T follicular helper cell (primary cell): ENCODE measurements around the gene TMEM11.

Source experiments
- DNase-seq: peaks from one replicate; pipeline ENCODE4 v3.0.0-alpha.2; 2020; ENCODE audit warnings: low read depth

The TMEM11 gene

DNA sequence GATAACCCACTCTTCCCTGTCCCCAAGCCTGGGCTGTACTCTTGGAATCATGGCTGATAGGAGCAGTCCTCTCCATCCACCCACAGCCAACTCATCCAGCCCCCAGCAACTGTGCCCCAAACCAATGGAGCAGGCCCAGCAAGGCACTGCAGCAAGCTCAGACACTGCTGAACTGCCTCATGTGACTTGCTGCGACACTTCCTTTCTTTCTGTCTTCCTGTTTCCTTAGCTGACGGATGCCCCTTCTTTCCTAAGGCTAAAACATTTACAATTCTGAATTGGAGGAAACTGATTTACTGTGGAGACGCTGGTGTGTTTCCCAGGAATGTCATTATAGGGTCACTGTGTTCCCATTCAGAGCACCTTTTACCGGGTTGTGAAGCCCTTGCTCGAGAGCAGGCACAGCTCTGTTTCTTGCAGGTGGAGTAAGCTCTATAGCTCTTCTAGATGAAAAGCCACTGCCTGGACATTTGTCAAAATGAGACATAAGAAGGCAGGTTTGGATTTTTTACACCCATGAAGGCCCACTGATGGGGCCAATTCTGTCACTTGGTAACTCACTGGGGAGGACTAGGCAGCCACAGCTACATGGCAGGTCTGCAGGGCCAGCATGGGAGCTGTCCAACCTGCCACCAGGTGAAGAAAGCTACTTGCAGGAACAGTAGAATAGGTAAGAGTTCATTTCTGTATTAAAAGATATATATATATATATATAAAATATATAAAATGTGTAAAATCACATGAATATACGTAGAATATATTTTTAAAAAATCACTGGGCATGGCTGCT is 27.4 kb downstream of the TMEM11 start:
- no peak for DNase-seq

DNA sequence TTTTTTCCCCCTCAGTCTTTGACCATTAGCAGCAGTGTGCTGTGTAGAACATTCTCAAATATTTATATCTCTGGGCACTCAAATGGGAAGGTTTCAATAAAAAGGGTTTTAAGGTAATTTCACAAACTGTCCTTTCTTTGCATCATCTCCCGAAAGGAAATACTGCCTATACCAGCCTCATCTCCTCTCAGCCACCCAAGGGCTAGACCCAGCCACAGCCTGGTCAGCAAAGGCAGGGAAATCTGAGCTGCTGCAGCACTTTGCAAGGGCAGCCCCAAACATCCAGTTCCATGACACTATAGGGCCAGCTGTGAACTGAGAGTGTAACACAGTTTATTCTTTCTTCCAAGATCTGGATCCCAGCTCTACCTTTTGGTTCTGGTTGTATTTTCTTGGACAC is 28.9 kb downstream of the TMEM11 start:
- DNase-seq = no peak

DNA sequence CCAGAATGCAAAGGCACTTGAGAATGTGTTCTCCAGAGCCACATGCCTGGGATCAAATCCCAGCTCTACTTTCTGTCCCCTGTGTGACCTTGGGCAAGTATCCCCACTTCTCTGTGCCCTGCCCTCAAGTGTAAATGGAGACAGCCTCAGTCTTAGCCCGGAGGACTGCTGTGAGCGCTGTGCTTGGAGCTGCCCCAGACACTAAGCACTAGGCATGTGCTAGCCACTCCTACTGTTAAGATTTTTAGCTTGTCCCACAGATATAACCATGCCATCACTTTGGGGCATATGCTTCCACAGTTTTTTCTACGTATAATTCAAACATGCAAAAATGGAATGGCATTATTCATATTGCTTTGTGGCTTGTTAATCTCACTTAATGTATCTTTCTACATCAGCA is 29.4 kb downstream of the TMEM11 start:
- no peak for DNase-seq

DNA sequence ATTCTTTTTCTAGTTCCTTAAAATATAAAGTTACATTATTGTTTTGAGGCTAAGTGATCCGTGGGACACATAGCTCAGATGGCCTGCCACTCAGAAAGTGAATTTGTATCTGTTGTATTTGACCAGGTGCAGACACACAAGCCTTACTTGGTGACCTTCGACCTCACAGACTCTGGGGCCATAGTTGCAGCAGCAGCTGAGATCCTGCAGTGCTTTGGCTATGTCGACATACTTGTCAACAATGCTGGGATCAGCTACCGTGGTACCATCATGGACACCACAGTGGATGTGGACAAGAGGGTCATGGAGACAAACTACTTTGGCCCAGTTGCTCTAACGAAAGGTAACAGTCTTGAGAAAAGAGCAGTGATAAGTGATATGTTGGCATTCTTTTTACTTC is 30.5 kb downstream of the TMEM11 start:
- DNase-seq = no peak

DNA sequence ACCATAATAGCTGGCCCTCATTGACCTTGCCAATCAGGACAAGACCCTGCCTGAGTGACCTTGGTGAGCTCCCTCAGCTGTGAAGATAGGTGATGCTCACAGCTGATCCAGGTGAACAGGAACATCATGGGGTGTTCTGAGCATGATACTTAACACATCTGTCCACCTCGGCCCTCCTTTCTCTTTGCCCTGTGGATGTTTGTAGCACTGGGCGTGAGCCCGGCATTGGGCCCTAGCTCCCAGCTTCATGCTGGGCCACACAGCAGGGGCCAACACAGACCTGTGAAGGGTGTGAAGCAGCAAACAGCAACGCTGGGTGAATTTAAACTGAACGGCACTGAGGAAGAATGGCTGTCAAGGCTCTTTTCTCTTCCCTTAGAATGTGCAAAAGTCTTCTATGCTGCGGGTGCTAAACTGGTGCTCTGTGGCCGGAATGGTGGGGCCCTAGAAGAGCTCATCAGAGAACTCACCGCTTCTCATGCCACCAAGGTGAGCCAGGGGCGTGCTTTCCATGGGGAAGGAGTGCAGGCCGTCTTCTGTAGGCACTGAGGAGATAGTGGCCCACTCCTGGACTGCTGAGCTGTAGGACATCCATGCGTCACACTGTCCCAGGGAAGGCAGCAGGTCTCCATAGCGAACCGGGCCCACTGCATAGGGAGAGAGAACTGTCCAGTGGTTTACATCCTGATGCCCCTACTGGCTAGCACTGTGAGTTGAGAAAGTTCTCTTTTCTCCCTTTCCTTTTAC is 35.9 kb downstream of the TMEM11 start:
- no peak for DNase-seq

DNA sequence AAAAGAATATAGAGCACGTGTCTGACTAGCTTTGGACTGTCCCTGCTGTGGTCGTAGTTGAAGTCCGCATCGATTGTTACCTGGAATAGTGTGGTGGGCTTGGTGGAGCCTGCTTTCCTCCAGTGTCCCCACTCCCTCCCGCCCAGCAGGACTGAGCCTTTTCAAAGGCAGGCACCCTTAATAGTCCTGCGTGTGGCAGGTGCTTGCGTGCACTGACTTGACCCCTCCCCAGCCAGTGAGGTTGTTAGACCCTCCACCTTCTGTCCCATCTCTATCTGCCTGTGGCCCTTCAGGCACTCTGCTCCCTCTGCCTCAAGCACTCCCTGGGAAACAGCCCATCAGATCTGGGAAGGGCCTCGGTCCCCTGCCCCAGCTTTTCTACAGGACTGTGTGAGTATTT is 36.6 kb downstream of the TMEM11 start:
- DNase-seq = no peak

DNA sequence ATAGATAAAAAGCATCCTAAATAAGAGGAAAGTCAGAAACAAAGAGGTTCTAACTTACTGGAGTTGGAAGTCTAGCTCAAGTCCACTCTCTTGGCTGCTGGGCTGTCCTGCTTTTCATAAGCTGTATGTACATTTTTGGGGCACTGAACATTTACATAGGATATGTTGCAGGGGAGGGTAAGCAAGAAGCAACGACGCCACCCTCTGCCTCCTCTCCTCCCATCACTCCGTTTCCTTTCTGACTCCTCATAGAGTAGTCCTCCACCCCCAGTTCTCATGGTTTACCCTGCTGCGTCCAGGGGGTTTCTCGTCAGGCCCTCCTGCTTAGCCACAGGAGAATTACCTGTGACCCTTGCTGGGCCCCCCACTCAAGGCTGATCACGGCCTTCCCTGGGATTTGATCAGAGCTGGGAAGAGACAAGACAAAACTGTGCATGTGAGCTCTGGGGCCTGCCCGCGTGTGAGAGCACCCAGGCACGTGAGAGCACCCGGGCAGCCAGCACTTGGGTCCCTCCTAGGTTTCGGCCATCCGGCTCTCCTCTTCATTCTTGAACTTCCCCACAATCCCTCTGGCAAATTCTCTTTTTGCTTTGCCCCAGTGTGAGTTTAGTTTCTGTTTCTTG is 37.1 kb downstream of the TMEM11 start:
- no peak for DNase-seq

DNA sequence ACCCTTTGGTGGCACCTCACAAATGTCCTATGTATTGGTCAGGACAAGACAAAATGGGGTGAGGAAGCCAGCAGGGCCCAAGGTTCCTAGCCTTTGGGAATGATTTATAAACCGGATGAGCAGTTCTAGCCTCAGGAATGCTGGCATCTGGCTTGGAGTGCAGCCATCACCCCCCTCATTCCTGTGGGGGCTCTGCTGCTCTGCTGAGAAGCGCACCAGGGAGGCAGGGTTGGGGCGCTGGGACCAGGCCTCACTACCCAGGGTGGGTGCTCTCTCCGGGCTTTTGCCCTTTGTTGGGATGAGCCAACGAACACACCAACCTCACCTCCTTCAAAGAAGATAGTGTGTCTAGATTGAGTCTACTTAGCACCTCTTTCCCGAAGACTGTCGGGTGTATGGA is 39.2 kb downstream of the TMEM11 start:
- no peak for DNase-seq

DNA sequence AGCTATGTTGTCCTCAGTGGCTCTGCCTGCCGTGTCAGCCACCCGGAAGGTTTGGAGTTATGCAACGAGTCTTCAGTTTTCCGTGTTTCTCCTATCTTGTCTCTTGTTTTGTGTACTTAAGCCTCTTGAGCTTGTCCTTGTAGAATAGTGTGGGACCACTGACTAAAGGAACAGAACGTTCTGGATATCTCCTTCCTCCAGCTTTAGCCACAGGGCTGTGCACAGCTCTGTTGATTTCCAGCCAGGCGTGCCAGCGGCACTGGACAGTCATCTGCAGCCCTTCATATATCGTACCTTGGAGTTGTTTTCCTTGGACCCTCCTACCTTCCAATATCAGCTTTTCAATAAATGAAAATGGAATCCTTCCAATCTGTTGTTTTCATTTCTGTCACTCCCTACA is 39.8 kb downstream of the TMEM11 start:
- no peak for DNase-seq

DNA sequence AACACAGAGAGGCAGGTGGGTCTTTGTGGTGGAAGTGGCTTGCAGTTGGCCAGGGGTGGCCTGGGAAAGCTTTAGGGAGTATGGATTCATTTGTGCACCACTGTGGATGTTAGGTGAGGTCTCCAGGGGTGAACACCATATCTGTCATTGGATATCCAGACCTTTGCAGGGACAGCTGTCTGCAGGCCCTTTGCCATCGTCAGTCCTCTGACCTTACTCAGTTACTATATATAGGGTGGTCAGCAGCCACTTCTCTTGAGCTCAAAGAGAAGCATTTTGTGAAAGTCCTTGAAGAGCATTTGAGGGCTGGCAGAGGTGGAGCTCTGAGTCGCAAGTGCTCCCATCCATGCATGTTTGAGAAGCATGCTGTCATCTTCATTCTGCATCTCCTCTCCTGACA is 40.4 kb downstream of the TMEM11 start:
- DNase-seq = no peak

DNA sequence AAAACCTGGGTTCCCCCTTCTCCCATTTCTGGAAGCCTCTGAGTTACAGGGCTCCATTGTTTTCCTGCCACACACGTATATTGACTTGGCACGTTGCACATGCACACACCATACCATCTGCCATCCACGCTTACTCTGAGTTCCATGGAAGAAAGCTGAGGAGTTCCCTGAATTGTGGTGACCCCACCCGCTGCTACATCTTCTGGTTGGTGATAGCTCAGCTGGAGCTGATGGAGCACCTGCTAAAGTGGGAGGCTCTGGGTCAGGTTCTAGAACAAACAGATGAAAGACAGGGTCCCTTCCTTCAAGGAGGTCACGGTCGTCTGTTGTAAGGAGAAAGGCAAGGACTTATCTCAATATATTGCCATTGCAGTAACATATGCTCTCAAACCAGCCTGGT is 41.1 kb downstream of the TMEM11 start:
- DNase-seq = no peak

DNA sequence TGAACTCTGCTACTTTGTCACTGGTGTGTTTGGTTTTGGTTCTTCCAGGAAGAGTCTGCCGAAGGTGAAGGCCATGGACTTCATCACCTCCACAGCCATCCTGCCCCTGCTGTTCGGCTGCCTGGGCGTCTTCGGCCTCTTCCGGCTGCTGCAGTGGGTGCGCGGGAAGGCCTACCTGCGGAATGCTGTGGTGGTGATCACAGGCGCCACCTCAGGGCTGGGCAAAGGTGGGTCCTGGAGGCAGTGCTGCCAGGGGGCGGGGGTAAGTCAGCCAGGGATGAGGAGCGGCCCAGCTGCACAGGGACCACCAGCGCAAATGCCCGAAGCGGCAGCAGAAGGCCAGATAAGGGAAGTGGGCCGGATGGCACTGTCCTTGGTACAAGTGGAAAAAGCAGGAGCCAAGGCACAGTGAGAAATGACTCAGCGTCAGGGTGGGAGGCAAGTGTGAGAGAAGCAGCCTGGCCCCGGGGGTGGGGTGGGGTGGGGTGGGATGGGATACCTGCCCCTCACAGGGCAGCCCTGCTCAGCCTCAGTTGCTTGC is 41.9 kb downstream of the TMEM11 start:
- no peak for DNase-seq

DNA sequence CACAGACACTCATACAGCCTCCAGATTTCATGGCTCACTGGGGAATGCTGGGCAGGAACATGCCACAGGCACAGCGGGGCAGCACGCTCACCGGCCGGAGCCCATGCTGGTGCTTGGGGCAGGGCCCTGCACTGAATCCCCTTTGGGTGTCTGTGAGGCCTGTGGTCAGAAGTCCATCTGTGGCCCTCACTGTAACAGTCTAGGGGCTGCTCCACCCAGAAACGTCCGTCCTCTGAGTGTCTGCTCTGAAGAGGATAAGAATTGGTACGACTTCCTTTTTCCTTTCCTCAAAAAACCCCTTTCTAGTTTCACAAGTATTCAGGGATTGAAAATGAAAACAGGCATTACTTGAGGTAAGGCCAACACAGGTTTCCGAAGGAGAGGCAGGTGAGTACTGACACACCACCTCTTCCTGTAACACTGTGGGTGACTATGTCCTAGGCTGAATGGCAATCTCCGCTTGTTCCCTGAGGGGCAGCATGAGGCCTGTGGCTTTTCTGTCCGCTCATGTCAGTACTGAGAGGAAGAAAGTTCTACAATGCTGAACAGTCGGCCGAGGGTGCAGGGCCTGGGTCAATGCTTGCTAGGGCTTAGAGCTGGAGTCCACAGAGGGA is 42.5 kb downstream of the TMEM11 start:
- no peak for DNase-seq

DNA sequence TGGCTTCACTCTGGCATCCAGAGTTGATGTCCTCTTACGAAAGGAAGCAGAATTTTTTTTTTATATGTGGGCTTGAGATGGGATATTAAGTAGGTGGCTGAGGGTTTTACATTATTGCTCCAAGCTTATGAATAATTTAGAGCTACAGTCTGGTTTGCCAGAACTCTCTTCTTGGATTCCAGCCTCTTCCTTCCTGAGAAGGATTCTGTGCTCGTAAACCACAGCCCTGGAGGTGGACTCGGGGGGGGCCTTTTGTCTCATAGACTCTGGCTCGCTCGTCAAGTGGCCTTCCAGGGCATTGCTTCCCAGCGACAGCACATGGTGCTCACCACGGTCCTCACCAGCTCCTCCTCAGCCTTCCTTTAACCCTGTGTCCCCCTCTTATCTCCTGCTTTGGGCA is 43.2 kb downstream of the TMEM11 start:
- DNase-seq = no peak

DNA sequence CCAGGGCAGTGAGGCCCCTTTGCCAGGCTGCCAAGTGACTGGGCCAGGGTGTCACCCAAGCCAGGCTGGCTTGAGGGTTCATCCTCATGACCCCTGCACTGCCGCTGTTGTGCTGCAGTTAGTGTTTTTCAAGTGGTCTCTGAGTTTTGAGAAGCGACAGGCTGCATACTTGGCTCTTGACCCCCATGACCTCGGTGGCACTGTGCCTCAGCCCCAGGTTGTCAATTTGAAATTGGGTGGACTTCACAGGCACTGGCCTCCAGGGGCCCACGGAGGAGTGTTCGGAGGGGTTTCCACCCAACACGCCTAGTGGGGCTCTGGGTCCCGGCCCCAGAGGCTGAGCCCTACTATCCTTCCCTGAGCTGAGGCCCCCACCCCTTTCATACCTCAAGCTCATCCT is 44.5 kb downstream of the TMEM11 start:
- no peak for DNase-seq

DNA sequence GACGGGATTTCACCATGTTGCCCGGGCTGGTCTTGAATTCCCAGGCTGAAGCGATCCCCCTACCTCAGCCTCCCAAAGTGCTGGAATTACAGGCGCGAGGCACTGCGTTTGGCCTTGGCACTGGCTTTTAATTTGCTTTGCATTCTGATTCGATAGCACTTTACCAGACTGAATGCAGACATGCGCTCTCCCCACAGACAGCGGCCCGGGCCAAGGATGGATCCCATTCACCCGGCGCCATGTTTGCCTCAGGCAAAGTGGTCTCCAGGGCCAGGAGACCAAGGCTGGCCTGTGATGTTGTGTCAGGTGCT is 45.5 kb downstream of the TMEM11 start:
- DNase-seq = no peak

DNA sequence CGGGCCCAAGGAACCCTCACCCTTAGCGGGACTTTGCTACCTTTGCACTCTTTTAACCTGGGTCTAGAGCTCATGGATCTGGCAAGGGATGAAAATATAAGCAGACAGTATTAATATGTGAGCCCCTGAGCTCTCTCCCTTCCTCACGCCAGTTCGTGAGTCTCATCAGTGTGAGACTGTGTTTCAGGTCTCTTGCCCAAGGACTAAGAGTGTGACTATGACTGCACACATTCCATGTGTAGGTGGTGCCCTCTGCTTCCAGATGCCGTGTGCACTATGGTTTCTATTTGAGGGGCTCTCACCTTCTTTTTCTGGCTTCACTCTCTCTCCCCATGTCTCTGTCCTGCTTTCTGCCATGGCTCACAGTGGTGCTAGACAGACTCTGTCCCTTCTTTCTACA is 46.7 kb downstream of the TMEM11 start:
- DNase-seq = no peak

DNA sequence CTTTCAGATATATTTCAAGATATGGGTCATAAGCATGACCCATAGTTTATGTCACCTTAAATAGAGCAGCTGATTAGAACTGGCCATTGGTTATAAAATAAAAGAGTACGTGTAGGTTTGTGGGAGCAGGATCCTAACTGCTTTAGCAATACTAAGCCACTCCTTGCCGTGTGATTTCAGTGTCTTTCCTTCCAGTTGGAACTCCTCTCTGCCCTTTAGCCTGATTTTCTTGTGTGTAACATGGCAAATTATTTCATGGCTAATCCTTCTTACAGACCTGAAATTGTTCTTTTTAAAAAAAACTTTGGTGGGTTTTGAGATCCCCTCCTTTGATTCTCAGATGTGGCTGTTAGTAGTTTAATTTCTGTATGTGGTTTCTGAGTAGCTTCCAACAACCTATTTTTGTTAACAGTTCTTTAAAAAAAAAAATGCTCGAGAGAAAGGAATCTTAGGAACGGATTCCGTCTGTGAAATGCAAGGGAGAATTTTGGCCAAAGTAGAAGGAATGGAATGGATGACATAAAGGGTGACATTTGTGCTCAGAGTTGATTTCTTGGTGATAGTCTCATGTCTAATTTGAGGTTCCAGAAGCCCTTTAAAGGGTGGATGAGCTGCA is 47.3 kb downstream of the TMEM11 start:
- no peak for DNase-seq

DNA sequence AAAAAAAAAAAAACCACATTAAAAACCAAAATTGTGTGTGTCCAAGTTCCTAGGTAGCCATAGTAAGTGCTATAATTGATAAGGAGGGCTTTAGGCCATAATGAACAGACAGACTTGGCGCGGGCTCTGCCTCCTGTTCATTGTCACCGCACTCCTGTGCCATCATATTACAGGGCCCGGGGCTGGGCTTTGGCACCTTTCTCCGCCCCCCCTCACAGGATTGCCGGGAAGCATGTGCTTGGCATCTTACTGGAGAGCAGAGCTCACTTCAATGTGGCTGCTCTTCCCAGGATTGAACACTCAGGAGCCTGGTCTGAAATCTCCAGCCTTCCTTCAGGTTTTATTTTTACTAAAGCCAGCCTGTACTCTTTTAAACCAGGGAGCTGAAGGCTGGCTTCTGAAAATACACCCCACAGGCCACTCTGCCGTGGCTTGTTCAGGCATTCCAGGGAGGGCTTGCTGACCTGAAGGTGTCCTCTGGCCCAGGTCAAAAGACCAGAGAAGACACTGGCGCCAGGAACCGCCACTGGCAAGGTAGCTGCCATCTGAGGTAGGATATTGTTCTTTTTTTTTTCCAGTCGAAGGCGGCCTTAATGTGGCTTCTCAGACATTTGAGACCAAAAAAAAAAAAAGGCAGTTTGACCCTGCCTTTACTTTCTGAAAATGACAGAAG is 47.9 kb downstream of the TMEM11 start:
- no peak for DNase-seq

DNA sequence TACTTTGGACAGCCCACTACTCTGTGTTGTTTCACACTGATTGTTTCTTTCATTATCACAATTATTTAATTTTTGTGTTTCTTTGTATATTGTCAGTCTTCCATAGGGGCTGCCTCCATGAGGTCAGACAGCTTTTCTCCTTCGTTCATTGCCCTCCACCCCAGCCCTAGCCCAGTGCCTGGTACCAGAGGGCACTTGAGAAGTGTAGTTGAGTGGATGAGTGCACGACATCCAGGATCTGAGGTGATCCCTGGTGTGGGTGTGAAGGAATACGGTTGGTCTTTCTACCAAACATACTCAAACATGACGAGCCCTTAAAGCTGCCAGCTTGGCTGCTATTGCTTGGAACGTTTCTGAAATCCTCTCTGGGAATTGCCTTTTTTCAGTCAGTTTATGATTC is 49.3 kb downstream of the TMEM11 start:
- no peak for DNase-seq

DNA sequence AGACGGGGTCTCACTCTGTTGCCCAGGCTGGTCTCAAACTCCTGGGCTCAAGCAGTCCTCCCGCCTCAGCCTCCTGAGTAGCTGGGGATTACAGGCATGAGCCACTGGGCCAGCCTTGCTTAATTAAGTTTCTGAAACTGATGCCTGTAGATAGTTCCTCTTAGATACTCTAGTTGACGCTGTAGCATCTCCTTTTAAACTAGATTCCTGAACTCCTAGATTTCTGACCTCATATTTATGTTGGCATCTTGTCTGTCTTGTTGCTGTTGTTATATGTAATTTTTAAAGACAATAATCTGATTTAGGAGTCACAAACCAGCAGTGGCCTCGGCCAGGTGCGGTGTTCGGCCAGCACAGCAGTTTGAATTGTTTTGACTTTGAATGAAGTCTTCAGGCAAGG is 49.7 kb downstream of the TMEM11 start:
- no peak for DNase-seq

DNA sequence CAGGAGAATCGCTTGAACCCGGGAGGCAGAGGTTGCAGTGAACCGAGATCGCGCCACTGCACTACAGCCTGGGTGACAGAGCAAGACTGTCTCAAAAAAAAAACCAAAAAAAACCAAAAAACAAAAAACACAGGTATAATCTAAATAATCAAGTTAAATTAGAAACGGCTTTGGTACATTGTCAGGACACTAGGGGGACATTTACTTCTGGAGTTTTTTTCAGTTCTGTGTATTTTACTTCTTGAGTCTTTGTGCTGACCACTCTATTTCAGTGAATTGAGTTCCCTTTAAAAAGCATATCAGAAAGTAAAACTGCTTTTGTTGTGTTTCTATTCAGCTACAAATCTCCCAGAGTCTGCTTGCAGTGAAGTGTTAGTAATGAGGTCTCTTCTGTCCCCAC is 50.9 kb downstream of the TMEM11 start:
- no peak for DNase-seq
